ENCODE measurements around the gene ZNF423.

The ZNF423 gene

DNA sequence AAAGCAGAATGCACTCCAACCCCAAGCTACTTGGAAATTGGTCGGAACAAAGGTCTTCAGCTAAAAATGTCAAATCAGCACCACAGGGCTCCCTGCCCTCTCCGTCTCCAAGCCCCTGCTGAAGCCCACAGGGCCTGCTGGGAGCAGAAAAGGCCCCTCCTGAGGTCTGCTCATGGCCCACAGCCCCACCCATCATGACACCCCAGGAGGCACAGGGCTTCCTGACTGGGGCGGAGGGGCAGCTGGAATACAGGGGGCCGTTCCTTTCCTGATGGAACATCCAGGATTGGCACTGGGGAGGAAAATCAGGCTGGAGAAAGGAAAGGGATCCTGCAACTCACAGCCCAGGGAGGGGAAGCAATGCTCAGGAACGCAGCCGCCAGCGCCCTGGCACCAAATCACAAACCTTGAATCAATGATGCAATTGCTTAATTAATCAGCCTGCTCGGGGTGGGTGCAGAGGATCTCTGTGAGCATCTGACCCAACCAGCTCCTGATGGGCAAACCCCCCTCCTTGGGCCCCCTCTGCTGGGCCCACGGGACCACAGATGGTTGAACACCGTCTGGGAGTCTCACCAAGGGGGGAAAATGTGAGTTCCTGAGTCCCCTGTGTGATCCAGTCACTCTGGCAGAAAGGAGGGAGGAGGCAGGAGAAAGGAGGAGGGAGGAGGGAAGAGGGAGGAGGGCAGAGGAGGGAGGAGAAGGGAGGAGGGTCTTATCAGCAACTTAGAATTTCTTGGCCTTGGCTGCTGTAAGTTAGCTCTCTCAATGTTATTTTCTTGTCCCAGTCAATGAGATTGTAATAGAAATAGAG, 155.5 kb downstream of the ZNF423 start:
- TF ChIP-seq EZH2 (IDR thresholded peaks at IDR 0.05; ENCODE audit: borderline replicate concordance, low read length) = no peak
- TF ChIP-seq, protein P1, sequence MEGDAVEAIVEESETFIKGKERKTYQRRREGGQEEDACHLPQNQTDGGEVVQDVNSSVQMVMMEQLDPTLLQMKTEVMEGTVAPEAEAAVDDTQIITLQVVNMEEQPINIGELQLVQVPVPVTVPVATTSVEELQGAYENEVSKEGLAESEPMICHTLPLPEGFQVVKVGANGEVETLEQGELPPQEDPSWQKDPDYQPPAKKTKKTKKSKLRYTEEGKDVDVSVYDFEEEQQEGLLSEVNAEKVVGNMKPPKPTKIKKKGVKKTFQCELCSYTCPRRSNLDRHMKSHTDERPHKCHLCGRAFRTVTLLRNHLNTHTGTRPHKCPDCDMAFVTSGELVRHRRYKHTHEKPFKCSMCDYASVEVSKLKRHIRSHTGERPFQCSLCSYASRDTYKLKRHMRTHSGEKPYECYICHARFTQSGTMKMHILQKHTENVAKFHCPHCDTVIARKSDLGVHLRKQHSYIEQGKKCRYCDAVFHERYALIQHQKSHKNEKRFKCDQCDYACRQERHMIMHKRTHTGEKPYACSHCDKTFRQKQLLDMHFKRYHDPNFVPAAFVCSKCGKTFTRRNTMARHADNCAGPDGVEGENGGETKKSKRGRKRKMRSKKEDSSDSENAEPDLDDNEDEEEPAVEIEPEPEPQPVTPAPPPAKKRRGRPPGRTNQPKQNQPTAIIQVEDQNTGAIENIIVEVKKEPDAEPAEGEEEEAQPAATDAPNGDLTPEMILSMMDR (IDR thresholded peaks at IDR 0.05; ENCODE audit: low read length) = no peak
- Histone ChIP-seq H3F3A (ENCODE audit: insufficient read depth, low read length) (no peaks in the 10 kb centered on the region), H3K4me3 (ENCODE audit: low read depth, low read length, poor library complexity, severe bottlenecking) (no peak overlapping the region), H2AFZ (ENCODE audit: low read length) (no peak overlapping the region), H3K4me1 (ENCODE audit: insufficient read depth, low read length, severe bottlenecking) (no peaks in the 10 kb centered on the region), H3K27me3 (ENCODE audit: insufficient read depth, low read length) (no peaks in the 10 kb centered on the region), H3K9me3 (ENCODE audit: low read length) (no peaks in the 10 kb centered on the region), H3K36me3 (ENCODE audit: insufficient read depth, low read length) (no peaks in the 10 kb centered on the region), H3K79me2 (ENCODE audit: insufficient read depth, low read length) (no peaks in the 10 kb centered on the region), H3K4me2 (ENCODE audit: low read length) (no peak overlapping the region), H3K9ac (ENCODE audit: low read length) (no peak overlapping the region), H3K27ac (ENCODE audit: low read depth, low read length, poor library complexity, severe bottlenecking) (no peak overlapping the region), H4K20me1 (ENCODE audit: insufficient read depth, low read length) (no peaks in the 10 kb centered on the region), H3K9me2 (ENCODE audit: low read depth, low read length) (no peaks in the 10 kb centered on the region)

GRCh38 chr16:49699841-49700175, 156.1 kb downstream of the ZNF423 start:
- no peak overlapping the region for H3K27ac ChIP-seq (ENCODE audit: low read depth, low read length, poor library complexity, severe bottlenecking)
- H3K9ac ChIP-seq (ENCODE audit: low read length) = no peak overlapping the region
- no peaks in the 10 kb centered on the region for H3K4me1 ChIP-seq (ENCODE audit: insufficient read depth, low read length, severe bottlenecking)

GRCh38 chr16:49698931-49699840, 156.7 kb downstream of the ZNF423 start:
- H3K4me2 ChIP-seq (ENCODE audit: low read length) = no peak overlapping the region
- H4K20me1 ChIP-seq (ENCODE audit: insufficient read depth, low read length) = no peaks in the 10 kb centered on the region
- H3K4me1 ChIP-seq (ENCODE audit: insufficient read depth, low read length, severe bottlenecking) = no peaks in the 10 kb centered on the region
- no peaks in the 10 kb centered on the region for H3K27me3 ChIP-seq (ENCODE audit: insufficient read depth, low read length)
- no peaks in the 10 kb centered on the region for H3K36me3 ChIP-seq (ENCODE audit: insufficient read depth, low read length)
- H3K27ac ChIP-seq (ENCODE audit: low read depth, low read length, poor library complexity, severe bottlenecking) = no peak overlapping the region
- H2AFZ ChIP-seq (ENCODE audit: low read length) = no peak overlapping the region
- H3K9ac ChIP-seq (ENCODE audit: low read length) = no peak overlapping the region
- no peaks in the 10 kb centered on the region for H3F3A ChIP-seq (ENCODE audit: insufficient read depth, low read length)
- H3K9me2 ChIP-seq (ENCODE audit: low read depth, low read length) = no peaks in the 10 kb centered on the region
- H3K79me2 ChIP-seq (ENCODE audit: insufficient read depth, low read length) = no peaks in the 10 kb centered on the region
- H3K4me3 ChIP-seq (ENCODE audit: low read depth, low read length, poor library complexity, severe bottlenecking) = no peak overlapping the region
- no peaks in the 10 kb centered on the region for H3K9me3 ChIP-seq (ENCODE audit: low read length)
- no peak for TF ChIP-seq EZH2 (IDR thresholded peaks at IDR 0.05; ENCODE audit: borderline replicate concordance, low read length)
- TF ChIP-seq, protein P1 (IDR thresholded peaks at IDR 0.05; ENCODE audit: low read length) = no peak

More at GRCh38 chr16:49699841-49700175, 156.1 kb downstream of the ZNF423 start:
- Histone ChIP-seq H3K9me2 (ENCODE audit: low read depth, low read length) (no peaks in the 10 kb centered on the region), H4K20me1 (ENCODE audit: insufficient read depth, low read length) (no peaks in the 10 kb centered on the region), H3K4me2 (ENCODE audit: low read length) (no peak overlapping the region), H2AFZ (ENCODE audit: low read length) (no peak overlapping the region), H3K9me3 (ENCODE audit: low read length) (no peaks in the 10 kb centered on the region), H3K36me3 (ENCODE audit: insufficient read depth, low read length) (no peaks in the 10 kb centered on the region), H3F3A (ENCODE audit: insufficient read depth, low read length) (no peaks in the 10 kb centered on the region), H3K4me3 (ENCODE audit: low read depth, low read length, poor library complexity, severe bottlenecking) (no peak overlapping the region), H3K27me3 (ENCODE audit: insufficient read depth, low read length) (no peaks in the 10 kb centered on the region), H3K79me2 (ENCODE audit: insufficient read depth, low read length) (no peaks in the 10 kb centered on the region)
- TF ChIP-seq, protein P1 (IDR thresholded peaks at IDR 0.05; ENCODE audit: low read length) = no peak
- no peak for TF ChIP-seq EZH2 (IDR thresholded peaks at IDR 0.05; ENCODE audit: borderline replicate concordance, low read length)
